ENCODE data around the gene DAO. TPM values are rescaled to one million over a fixed set of nuclear protein-coding genes. Genes with fewer than 3 reads are reported as not detected.
A peak's percentile ranks its signal among the peaks of the same experiment; 100 is the strongest.

The DAO gene
- total RNA-seq, 1 donor from 2014 or later = not detected

DNA sequence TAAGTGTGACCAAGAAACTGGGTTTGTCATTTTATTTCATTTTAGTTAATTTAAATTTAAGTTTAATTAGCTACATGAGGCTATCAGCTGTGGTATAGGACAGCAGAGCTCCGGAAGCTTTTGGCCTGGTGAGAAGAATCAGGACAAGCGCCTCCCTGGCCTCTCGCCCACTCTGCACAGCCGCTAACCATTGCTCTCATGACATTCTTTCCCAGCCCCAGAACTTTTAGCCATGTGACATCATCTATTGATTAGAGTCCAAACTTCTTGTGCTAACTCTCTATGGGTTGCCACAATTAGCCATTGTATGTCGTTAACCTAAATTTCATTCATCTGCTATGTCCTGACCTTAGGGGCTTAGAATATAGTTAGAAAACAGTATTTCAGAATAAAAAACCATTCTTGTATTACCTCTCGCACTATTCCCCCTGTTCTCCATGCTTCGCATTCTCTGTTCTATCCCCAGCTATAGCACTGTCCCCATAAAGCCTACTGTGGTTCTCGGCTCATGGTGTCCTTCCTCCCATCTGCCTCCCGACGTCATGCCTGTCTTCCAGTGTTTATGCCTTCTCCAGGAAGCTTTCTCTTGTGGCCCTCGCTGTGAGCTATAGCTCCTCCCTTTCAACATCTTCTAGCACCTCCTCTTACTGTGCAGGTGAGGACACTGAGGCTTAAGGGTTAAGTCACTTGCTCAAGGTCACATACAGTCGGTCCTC lies 46.0 kb upstream of the DAO start:
- DNase-seq (ENCODE audit: extremely low spot score, unreplicated experiment) = no peak
- H3K27me3 Mint-ChIP-seq = no peaks in the 10 kb centered on the region
- peaks cover 25% of the 10 kb centered on the region for H3K36me3 Mint-ChIP-seq
- peaks cover 35% of the 10 kb centered on the region for H3K4me1 Mint-ChIP-seq (ENCODE audit: unreplicated experiment)
- no peaks in the 10 kb centered on the region for H3K9me3 Mint-ChIP-seq
- peak overlapping the region; percentile 63 for H3K27ac Mint-ChIP-seq
- TF ChIP-seq, protein P1, sequence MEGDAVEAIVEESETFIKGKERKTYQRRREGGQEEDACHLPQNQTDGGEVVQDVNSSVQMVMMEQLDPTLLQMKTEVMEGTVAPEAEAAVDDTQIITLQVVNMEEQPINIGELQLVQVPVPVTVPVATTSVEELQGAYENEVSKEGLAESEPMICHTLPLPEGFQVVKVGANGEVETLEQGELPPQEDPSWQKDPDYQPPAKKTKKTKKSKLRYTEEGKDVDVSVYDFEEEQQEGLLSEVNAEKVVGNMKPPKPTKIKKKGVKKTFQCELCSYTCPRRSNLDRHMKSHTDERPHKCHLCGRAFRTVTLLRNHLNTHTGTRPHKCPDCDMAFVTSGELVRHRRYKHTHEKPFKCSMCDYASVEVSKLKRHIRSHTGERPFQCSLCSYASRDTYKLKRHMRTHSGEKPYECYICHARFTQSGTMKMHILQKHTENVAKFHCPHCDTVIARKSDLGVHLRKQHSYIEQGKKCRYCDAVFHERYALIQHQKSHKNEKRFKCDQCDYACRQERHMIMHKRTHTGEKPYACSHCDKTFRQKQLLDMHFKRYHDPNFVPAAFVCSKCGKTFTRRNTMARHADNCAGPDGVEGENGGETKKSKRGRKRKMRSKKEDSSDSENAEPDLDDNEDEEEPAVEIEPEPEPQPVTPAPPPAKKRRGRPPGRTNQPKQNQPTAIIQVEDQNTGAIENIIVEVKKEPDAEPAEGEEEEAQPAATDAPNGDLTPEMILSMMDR (conservative IDR thresholded peaks at IDR 0.05) = no peak
- peak overlapping the region; percentile 34 for H3K4me3 Mint-ChIP-seq

DNA sequence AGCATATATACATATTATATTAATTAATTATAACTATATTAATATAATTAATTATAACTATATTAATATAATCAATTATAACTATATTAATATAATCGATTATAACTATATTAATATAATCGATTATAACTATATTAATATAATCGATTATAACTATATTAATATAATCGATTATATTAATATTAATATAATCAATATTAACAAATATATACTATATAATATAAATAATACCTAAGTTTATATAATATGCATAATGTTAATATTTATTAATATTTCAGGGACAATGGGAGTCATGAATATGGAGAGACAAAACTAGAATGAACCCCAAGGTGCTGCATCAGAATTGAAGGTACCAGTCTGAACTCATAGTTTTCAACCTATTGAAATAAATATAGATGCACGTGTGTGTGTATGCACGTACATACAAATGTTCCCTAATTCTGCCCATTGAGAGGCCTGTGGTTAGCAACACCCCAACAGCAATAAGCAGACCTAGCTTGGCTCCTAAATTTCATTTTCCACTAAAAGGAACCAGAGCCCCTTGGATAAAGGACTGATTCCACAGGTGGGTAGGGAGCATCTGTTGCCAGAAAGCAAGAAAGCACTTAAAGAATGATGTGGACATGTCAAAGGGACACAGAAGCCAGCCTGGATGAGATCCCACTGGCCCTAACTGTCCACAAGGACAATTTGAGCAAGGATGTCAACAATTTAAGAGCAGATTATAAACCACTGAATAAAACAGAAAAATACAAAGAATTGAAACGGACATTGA lies 43.8 kb upstream of the DAO start:
- Mint-ChIP-seq H3K4me3 (no peak overlapping the region), H3K27ac (no peak overlapping the region), H3K36me3 (peaks cover 17% of the 10 kb centered on the region), H3K9me3 (no peaks in the 10 kb centered on the region), H3K4me1 (ENCODE audit: unreplicated experiment) (peaks cover 43% of the 10 kb centered on the region), H3K27me3 (no peaks in the 10 kb centered on the region)
- TF ChIP-seq, protein P1 (conservative IDR thresholded peaks at IDR 0.05) = no peak
- DNase-seq (ENCODE audit: extremely low spot score, unreplicated experiment) = no peak

DNA sequence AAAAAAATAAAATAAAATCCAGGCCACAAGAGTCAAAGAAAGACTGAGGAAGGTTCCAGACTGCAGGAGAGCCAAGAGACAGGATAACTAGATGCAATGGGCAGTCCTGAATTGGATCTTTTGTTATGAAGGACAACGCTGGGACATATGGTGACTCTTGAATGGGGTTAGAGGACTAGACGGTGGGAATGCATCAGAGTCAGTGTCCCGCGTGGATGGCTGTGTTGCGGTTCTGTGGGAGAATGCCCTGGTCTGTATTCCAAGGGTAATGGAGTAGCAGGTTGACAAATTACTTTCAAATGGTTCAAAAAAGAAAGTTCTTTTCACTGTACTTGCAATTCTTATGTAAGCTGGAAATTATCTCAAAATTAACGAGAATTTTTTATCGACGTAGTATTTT lies 42.7 kb upstream of the DAO start:
- TF ChIP-seq, protein P1 (conservative IDR thresholded peaks at IDR 0.05) = no peak
- Mint-ChIP-seq H3K27me3 (no peaks in the 10 kb centered on the region), H3K36me3 (peaks cover 13% of the 10 kb centered on the region), H3K27ac (no peak overlapping the region), H3K4me3 (no peak overlapping the region), H3K4me1 (ENCODE audit: unreplicated experiment) (peaks cover 43% of the 10 kb centered on the region), H3K9me3 (no peaks in the 10 kb centered on the region)
- no peak for DNase-seq (ENCODE audit: extremely low spot score, unreplicated experiment)

DNA sequence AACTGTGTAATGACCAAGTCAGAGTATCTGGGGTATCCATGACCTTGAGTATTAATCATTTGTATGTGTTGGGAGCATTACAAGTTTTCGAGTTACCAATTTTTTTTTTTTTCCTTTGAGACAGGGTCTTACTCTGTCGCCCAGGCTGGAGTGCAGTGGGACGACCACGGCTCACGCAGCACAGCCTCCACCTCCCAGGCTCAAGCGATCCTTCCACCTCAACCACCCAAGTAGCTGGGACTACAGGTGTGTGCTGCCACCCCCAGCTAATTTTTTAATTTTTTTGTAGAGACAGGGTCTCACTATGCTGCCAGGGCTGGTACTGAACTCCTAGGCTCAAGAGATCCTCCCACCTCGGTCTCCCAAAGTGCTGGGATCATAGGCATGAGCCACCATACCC lies 42.2 kb upstream of the DAO start:
- peaks cover 38% of the 10 kb centered on the region for H3K4me1 Mint-ChIP-seq (ENCODE audit: unreplicated experiment)
- no peak overlapping the region for H3K27ac Mint-ChIP-seq
- TF ChIP-seq, protein P1 (conservative IDR thresholded peaks at IDR 0.05) = no peak
- no peak overlapping the region for H3K4me3 Mint-ChIP-seq
- H3K27me3 Mint-ChIP-seq = no peaks in the 10 kb centered on the region
- DNase-seq (ENCODE audit: extremely low spot score, unreplicated experiment) = no peak
- H3K36me3 Mint-ChIP-seq = peaks cover 15% of the 10 kb centered on the region
- H3K9me3 Mint-ChIP-seq = no peaks in the 10 kb centered on the region

DNA sequence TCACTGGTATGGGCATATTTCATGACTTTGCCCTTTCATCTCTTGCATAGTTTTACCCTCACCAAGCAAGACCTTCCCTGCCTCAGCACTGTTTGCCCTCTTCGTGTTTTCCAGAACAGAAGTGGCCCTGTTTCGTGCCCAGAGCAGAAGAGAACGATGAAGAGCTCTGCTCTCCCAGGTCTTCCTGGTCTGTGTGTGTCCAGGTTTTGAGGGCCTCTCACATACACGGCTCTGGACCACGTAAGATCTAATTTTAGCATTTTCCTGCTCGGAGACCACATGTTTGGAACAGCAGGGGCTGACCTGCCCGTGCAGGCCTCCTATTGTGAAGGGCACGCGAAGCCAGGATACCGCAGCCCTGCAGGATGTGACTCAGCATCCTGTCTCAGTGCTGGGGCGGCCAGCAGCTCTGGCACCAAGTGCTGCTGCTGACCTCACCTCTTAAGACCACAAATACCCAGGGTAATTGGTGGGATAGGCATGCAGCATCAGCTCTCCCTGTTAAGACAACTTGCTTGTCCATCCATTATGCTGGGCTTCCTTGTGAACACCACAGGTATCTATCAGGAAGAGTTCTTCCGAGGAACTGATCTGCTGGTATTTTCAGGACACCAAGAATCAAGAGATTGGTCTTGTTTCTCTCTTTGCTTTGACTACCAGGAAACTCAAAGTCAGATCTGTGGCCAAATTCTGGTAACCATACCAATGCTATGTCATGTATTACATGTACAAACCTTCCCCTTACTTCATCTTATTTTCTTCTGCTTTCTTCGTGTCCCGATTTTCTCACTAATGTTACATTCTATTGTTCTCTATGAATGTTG lies 41.5 kb upstream of the DAO start:
- Mint-ChIP-seq H3K27me3 (no peaks in the 10 kb centered on the region), H3K4me1 (ENCODE audit: unreplicated experiment) (peaks cover 31% of the 10 kb centered on the region), H3K9me3 (no peaks in the 10 kb centered on the region), H3K36me3 (peaks cover 19% of the 10 kb centered on the region), H3K4me3 (peak overlapping the region; percentile 26), H3K27ac (peak overlapping the region; percentile 68)
- no peak for DNase-seq (ENCODE audit: extremely low spot score, unreplicated experiment)
- TF ChIP-seq, protein P1 (conservative IDR thresholded peaks at IDR 0.05) = no peak

Measured in type B pancreatic cell (in vitro differentiated cells).